Stimulated activated CD4-positive, alpha-beta T cell treated with anti-CD3 and anti-CD28 coated beads, TNF-alpha, amount 100 ng/mL, for 24 hours (primary cell): ENCODE data around the gene FBXO36.

Source experiments
- DNase-seq, 3 experiments: peaks; one replicate each; pipeline ENCODE4 v3.0.0-alpha.2; 2020; ENCODE audit warnings: low read depth in 3 of 3

Gene FBXO36

DNA sequence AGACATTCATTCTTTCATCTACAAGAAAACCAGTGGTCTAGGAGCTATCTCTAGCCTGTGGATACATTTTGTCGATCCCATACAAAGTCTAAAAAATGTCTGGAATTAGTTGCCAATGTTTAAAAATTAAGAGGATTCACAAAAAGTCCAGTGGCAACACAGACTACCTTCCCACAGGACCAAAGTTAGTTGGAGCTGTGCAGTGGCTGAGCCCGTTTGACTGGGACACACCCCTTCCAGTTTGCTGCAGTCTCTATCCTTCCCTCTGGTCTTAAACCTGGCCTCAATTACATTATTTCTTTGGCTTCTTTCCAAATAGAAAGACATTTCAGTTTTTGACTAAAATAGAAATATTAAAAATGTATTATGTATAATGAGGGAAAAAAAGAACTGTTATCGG, 127.8 kb downstream of the FBXO36 start:
- DNase-seq: no peak

DNA sequence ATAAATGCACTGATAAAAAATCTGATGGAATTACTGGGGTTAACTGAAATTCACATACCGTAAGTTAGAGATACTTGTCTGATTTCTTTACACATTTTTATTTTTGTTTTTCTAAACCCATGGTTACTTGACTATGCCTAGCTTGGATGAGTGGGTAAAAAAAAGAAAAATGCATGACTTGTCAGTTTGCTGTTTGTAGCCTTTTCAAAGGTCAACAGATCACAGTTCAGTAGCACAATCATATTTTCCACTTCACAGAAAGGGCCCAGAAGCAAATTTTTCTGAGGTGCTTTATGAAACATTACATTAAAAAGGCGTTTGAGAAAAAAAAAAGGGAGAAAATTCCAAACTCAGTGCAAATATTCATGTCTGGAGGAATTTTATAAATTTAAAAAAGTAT, 130.0 kb downstream of the FBXO36 start:
- DNase-seq: no peak

DNA sequence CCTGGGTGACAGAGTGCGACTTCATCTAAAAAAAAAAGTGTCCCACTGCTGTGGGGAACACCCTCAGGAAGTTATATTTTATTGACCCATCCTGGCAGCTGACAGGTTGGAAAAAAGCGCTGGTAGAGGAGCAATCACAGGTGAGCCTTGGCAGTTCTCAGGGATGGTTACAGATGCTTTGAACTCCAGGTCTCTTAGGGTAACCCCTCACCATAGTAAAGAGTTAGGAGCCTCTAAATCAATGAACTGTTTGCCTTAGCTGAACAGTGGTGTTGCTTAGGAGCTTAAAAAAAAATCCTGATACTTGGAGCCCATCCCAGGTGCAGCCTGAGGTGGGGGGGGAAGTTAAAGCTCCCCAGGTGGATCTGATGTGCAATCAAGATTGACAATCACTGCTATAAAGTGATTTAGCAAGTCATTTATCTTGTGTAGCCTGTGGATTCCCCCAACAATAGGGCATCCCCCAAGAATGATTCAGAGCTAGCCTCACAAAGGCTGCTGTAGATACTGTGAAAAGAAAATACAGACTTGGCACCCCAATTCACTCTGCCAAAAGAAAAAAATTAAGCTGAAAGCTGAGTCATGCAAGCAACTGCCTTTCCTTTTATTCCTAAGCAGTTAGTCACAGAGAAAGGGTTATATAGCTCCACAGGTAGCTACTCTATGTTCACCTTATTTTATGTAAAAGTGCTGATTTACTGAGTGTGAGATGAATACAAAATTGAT, 131.6 kb downstream of the FBXO36 start:
- no peak for DNase-seq

DNA sequence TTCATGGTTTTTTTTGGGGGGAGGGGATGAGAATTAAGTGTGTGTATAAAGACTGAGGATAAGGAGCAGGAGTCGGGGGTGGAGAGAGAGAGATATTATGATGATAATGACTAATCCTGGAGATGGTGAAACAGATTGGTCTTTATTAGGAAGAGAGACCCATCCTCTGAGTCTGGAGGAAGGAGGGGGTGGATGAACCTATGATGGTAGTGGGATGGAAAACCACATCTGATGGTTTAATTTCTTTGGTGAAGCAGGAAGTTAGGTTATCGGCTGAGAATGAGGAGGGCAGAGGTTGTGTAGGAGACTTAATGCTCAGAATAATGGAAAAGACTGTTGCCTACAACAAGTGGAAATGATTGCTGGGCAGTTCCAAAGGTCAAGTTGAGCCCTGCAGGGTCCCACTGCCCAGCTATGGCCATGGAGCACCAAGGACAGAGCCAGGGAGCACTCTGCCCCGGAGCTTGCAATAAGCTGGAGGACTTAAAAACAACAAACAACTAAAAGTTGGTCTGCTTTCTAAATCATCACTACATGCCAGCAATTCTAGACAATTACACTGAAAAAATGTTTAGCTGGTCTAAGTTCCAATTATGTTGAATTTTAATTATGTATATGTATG, 138.5 kb downstream of the FBXO36 start:
- DNase-seq: no peak
